HG03520 (cell line): ENCODE results near the gene ATG7.
"Not testable (repeated sequence)": the region's sequence is repeated elsewhere in the genome, so short reads cannot be mapped to it uniquely, and the experiment has no call there.

Source experiments
- ATAC-seq: cut with Tn5 transposase; IDR thresholded peaks from one replicate; pipeline ENCODE4 v1.9.1; 2021; ENCODE audit warnings: mild to moderate bottlenecking, moderate library complexity; ENCODE audit not compliant: unreplicated experiment

The ATG7 gene

DNA sequence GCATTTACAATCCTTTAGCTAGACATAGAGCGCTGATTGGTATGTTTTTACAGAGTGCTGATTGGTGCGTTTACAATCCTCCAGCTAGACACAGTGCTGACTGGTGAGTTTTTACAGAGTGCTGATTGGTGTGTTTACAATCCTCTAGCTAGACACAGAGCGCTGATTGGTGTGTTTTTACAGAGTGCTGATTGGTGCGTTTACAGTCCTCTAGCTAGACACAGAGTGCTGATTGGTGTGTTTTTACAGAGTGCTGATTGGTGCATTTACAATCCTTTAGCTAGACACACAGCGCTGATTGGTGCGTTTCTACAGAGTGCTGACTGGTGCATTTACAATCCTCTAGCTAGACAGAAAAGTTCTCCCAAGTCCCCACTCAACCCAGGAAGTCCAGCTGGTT is 76.7 kb downstream of the ATG7 start:
- ATAC-seq: not testable (repeated sequence)

DNA sequence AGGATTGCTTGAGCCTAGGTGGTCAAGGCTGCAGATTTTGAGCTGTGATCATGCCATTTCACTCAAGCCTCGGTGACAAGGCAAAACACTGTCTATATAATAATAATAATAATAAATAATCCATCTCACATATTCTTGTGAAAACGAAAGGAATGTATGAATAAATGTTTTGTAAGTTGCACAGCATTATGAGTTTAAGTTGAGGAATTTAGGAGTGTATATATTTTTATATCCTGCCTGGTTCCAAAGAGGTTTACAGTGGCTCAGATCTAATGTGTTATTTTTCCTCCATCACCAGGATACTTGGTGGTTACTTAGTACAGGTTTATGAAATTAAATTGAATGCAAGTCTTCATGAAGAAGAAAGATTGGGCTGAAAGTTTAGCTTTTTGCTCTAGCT is 77.2 kb downstream of the ATG7 start:
- ATAC-seq: no peak

DNA sequence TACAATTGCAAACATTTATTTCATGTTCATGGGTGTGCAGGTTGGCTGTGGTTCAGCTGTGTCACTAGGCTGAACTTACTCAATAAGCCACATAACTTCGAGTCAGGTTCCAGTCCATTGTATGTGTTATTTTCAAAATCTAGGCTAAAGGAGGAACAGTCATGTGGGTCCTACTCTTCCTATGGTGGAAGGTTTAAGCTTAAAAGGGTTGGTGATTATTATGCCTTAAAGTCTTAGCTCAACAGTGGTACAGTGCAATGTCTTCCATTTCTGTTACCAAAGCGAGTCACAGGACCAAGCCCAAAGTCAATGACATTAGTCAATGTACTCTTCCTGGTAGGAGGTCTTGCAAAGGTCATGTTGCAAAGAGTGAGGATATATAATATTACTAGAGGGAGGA is 78.2 kb downstream of the ATG7 start:
- no peak for ATAC-seq

DNA sequence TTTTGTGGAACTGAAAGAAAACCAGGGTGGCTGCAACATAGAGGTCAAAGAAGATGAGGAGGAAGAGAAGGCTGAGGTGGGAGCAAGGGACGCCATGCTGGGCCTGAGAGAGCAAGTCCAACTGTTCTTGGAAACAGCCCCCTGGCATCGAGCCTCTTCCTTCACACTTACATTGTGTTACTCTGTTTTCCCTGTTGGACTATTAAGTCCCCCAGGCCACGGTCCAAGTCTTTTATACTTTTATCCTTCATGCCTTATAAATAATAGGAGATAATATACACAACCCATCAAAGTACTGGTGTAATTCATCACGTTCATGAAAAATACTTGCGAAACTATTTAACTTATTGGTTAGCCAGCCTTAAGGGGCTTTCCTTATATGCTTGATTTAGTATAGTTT is 79.3 kb downstream of the ATG7 start:
- no peak for ATAC-seq

DNA sequence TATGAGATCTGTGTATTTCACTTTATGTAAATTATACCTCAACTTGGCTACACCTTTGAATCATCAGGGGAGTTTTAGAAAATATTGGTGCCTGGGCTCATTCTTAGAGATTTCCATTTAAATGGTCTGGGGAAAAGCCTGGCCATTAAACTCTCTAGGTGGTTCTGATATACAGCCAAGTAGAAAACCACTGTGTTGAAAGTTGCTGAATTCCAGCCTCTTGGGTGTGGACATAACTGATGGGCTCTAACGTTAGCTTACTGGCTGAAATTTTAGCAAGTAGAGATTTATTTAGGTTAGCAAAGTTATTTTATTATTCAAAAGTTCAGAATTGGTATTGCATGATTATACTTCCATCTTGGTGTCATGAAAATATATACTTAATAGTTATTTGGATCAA is 84.1 kb downstream of the ATG7 start:
- ATAC-seq: no peak

DNA sequence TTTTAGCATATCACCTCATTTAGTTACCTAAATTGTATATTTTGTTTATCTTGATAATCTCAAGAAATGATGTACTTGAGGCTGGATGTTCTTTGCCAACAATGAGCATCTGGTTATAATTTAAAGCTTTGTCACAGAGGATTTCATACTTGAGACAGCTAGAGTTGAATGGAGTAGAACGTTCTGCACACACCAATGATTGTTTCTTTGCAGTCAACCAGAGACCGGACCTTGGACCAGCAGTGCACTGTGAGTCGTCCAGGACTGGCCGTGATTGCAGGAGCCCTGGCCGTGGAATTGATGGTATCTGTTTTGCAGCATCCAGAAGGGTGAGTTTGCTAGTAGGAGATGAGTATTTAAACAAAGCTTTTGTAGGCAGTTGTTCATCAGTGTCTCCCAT is 90.4 kb downstream of the ATG7 start:
- ATAC-seq: no peak

DNA sequence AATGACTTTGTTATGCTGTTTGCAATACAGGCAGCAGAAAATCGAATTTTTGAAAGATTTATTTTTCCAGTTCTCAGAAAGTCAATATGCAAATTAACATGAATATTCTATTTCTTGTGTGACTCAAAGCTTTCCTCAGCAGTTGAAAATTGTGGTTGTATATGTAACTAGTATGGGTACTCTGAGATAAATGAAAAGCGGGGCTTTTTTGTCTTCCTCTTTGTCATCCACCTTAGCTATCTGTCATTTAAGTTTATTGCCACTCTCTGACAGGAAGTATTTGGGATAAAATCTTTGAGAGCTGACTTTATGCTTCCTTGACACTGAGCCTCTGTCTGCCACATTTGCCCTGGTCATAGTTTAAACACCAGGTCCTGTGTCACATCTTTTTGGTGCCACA is 91.5 kb downstream of the ATG7 start:
- no peak for ATAC-seq

DNA sequence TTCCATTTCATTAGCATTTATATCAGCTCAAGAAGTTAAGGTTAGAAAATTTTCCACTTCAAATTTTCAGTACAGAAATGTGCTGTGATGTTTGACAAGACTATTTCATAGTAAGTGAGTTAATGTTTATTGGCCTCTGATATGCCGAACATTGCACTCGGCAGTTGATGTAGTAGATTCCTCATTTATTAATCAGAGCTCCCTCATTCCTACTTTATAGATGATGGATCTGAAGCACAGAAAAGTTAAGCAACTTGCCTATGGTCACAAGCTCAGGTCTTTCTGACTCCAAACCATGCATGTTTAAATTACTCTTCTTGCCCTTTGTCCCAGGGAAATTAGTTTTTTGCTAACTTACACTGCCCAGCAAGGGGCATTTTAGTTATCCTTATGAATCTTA is 92.0 kb downstream of the ATG7 start:
- no peak for ATAC-seq

DNA sequence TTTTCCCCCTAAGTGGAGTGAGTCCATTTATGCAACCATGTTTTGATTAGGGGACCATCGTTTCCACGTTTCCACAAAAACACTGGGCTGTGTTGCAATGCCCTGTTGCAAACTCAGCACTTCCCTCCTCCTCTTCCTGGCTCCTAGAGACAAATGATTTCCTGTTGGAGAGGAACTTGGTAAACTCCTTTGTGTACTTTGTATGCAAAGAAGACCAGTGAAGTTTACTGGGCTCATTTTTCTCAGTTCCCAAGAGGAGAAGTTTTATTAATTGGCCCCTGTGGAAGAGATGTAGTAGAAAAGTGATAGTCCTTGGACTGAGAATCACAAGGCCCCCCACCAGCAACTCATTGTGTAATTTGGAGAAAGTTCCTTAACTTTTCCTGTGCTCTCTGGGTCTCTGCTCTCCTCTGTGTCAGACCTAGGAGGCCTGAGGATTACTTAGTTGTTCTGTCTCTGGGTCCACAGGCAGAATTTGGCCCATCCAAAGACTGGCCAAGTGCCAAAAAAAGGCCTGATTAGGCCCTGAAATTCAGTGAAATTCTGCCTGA is 95.0 kb downstream of the ATG7 start:
- no peak for ATAC-seq

DNA sequence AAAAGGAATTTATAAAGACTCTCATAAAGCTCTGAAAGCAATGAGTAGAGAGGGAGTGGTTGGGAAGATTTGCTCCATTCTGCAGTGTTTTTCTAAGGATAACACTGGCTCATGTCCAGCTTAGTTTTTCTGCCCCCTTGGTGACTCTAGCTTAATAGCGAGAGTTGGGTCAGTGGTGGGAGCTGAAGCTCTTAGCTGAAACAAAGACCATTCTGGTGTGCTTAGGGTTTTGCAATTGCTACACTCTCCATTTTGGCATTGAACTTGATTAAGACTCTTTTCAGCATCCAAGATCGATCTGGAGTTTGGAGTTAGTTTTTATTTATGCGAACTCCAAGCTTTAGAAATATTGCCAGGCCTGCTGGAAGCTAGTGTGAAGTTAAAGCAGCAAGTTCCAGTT is 98.0 kb downstream of the ATG7 start:
- no peak for ATAC-seq

DNA sequence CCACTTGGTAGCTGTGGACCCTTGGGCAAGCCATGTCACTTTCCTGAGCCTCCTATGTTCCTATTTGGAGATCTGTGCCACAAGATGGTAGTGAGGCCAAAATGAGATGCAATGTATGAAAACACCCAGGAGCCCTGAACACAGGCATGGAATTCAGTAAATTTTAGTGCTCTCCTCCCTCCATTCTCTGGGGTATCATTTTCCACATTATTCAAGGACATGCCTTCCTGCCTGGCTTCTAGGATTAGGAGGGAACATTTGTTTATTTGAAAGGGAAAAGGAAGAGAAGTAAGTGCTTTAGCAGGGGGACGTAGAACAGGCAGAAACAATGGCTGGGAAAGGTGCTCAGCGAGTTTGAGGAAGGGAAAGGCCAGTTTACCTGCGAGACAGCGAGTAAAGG is 98.8 kb downstream of the ATG7 start:
- no peak for ATAC-seq

DNA sequence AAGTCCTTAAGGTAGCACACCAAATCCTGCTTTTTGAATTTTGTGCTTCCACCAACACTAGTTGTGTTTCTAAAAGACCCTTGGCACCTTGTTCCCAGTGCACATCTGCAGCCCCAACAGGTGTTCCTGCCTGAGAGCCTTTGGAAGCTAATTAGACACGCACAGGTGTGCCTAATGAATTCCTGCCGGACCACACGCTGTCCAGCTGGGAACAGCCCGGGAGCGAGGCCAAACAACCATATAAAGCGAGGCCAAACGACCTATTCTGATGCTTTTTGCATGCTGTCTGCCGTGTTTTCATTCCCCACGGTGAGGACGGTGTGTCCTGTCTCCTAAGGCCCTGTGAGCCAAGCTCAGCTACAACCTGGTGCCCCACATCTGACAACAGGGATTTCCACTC is 99.5 kb downstream of the ATG7 start:
- no peak for ATAC-seq

DNA sequence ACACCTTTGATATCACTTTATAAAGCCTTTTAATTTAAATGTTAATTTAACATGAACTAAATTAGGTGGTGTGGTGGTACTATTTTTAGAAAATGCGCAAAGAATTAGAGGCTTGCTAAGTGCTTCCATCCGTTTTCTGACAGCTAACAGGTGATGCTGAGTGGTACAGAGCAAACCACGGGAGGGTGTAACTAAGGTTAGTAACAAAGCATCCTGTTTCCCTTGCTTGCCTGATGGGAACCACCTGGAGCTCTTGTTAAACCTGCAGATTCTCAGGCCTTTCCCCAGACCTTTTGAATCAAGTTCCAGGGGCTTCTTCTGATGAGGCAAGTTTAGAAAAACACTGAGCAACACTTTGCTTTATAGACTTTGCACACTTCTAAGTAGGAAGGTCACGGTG is 101.0 kb downstream of the ATG7 start:
- no peak for ATAC-seq

DNA sequence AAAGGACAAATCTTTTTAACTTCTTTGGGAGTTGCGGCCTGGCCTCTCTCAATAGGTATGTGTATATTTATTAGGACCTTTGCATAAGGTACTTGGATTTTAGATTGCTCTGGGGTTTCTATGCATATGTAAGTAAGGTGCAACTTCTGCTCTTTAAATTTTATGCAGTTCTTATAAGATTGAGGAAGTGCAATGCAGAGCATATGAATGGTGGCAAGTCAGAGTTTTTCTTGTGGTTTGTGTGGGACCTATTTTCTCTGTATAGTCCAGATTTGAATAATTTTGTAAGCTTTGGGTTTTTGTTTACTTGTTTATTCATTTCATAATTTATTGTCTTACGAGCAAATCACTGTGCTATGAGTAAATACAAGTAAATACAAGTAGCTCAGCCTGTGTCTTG is 101.5 kb downstream of the ATG7 start:
- no peak for ATAC-seq

DNA sequence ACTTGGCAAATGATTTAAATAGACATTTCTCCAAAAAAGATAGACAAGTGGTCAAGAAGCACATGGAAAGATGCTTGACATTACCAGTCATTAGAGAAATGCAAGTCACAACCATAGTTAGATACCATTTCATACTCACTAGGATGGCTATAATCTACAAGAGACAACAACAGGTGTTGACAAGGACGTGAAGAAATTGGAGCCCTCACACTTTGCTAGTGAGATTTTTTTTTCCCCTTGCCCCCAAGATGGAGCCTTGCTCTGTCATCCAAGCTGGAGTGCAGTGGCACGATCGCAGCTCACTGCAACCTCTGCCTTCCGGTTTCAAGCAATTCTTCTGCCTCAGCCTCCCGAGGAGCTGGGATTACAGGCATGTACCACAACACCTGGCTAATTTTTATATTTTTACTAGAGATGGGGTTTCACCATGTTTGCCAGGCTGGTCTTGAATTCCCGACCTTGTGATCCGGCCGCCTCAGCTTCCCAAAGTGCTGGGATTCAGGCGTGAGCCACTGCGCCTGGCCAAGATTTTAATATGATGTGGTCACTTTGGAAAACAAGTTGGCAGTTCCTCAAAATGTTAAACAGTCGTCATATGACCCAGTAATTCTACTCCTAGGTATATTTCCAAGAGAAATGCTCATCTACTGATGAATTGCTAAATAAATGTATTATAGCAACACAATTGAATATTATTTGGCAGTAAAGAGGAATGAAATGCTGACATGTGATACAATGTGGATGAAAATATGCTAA is 103.3 kb downstream of the ATG7 start:
- ATAC-seq: no peak

DNA sequence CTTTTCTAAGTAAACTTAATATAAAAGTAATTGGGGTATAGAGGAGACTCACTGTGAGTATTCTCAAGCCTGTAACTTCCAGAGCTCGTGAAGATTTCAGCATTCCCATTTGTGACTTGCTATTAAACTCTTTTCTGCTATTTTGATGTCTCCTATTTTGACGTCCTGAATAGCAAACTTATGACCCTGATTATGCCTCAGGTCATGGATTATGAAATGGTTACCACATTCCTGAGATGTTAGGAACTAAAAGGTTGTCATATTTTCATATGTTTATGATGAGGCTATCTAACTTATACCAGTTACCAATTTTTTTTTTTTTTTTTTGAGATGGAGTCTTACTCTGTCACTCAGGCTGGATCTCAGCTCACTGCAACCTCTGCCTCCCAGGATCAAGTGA is 105.5 kb downstream of the ATG7 start:
- ATAC-seq: no peak

DNA sequence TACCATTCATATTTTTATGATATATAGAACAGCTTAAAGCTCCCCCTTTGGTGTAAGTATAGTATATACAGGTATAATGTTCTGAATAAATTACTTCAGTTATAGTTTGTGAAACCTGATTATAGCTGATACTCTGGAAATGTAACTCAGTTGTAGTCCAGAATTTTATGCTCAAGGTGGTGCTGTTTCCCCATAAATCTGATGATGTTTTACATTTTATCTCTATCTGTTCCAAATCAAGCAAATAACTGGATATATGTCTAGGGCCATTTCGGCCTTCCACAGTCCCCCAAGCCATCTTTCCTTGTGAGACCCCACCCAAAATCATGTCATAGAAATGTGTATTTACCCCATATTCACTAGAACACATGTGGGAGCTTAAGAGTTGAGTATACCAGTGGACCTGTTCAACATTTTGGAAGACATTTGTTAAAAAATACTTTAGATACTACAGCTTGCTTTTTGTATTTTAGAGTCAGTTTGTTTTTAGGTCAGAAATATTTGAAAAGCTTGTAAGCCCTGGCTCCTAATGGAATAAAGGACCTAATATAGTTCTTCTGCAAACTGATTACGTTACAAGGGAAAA is 107.1 kb downstream of the ATG7 start:
- no peak for ATAC-seq

DNA sequence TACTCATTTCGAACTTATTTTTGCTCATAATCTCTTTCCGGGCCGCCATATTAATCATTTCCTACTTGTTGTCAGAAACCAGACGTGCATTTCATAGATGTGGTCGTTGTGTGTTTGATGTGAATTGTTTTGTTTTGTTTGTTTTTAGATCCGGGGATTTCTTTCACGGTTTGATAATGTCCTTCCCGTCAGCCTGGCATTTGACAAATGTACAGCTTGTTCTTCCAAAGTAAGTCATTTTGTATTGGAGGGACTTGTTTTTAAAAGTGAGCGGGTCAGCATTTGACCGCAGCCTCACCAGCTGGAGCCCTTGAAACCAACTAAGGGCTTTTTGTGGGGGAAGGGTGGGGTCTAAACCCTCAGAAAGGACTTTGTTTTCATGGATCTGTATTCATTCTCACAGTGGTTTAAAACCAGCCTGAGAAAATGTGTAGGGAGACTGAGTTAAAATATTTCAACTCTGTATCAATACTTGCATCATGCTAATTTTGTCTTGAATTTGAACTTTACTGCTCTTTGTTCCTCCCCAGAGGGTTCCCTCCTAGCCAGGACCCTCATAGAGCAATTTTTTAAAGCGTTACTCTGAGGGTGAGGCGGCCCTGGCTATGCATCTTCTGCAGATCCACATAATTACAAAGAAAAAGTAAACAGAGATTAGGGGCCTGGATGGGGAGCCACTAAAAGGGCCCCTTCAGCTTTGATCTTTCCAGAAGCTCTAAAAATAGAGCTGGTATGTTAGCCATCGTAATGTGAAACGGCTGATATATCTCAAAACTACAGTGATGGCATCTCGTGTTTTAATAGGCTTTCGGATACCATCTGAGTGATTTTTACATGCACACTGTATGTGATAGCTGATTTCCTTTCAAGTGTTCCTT is 107.9 kb downstream of the ATG7 start:
- ATAC-seq: no peak

DNA sequence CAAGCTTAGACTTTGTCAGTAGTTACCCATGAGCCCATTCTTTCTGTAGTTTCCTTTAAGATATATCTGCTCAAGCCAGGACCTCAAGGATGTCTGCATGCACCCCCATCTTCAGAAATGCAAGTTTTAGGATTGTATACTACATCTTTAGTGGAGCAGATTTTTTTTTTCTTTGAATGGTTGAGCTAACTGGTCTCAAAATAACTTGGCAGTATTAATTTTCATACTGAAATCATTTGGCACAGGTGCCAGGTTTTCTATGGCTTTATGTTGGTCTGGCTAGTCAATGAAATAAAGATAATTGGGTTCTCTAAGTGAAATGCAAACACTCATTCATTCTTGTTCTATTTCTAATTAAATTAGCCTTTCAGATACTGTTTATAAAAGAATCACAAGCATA is 108.9 kb downstream of the ATG7 start:
- ATAC-seq: no peak

DNA sequence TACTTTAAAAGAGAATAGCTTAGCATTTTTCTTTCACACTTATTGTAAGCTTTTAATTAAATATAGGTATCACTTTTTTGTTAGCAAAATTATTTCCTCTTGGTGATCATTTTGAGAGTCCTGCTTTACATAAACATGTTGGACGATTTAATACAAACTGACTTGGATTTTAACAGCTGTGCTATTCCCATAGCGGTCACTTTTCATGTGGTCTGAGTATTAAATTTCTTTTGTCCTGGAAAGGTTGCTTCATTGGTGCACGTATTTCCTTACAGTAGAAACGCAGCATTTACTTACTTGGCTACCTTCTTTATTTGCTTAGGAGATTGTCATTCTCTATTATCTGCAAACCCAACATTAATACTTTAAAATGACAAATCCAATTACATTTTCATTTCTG is 109.4 kb downstream of the ATG7 start:
- ATAC-seq: no peak

DNA sequence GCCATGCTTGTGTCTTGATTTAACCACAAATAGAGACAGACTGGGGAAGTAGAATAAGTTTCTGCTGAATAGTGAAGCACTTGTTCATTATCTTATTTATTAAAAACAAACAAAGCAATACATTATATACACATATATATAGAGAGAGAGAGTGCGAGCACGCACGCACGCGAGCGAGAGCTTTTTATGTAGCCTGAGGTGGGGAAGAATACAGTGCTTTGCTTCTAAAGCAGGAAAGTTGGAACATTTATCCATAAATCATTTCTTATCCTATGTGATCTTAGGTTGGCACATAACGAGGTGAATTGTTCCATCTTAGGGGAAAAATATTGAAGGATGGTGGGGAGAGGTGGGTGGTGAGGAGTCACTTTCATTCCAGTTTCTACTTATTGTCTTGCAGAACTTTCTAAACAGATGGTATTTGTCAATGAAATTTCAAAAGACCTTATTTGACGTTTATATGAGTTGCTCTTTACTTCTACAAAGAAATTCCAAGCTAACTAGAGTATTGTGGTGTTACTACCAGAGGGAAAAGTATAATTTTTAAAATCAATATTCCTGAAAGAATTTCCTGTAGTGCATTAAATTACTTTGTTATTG is 110.0 kb downstream of the ATG7 start:
- ATAC-seq: no peak
